HepG2 (cell line): ENCODE data around the gene LYPLA2. TPM values are rescaled to one million over a fixed set of nuclear protein-coding genes. Genes with fewer than 3 reads are reported as not detected.

ENCODE experiments used
- ATAC-seq: fragments of 200-7000 bp; cut with Tn5 transposase; 3 replicates; pipeline ENCODE4 v1.9.1; 2020; ENCODE audit warnings: mild to moderate bottlenecking, moderate library complexity
- BruUV-seq: library from RNA; stranded (reverse); fragments of 400-500 nt; replicated peaks from 2 replicates; lab custom pipeline; 2021; lab: Mats Ljungman, UMichigan
- CTCF ChIA-PET: fragments of 300-600 bp; formaldehyde crosslinking; extraction: SDS; loops from one replicate; lab custom pipeline; 2021; ENCODE audit warnings: low total read pairs, inconsistent platforms, low intra/inter-chr PET ratio; lab: Yijun Ruan, JAX
- POLR2A ChIA-PET: fragments of 350-600 bp; sonication (Branson Sonifier 250); formaldehyde crosslinking; loops from one replicate; lab custom pipeline; 2020; ENCODE audit warnings: antibody characterized with exemption, inconsistent platforms; lab: Yijun Ruan, JAX
- DNase-seq: peaks from one replicate; pipeline ENCODE4 v3.0.0-alpha.2; 2015; ENCODE audit warnings: low spot score
- FAIRE-seq: peaks from 3 replicates; lab custom pipeline; 2011; peaks lifted over from hg19 to GRCh38; lab: Jason Lieb, UNC
- H2AFZ ChIP-seq: one replicate; pipeline ENCODE4 v1.6.1; 2011; ENCODE audit warnings: low read length, inconsistent platforms
- H3K27ac ChIP-seq: fragments of 300-600 bp; 3 replicates; pipeline ENCODE4 v1.8.0; 2011; ENCODE audit warnings: mixed run types, mild to moderate bottlenecking, mixed read lengths, low read length, inconsistent platforms; ENCODE audit not compliant: insufficient read depth; ENCODE audit errors: extremely low read length
- H3K27me3 ChIP-seq, 2 experiments: fragments of 200-600 bp in 1 of 2; 2 replicates in 1 of 2; 3 replicates in 1 of 2; pipeline versions ENCODE4 v1.6.0 to v1.8.0; 2011; ENCODE audit warnings: low read length in 2 of 2, mild to moderate bottlenecking in 2 of 2, moderate library complexity in 2 of 2, inconsistent platforms in 1 of 2; ENCODE audit not compliant: insufficient read depth in 2 of 2, control insufficient read depth in 1 of 2
- H3K36me3 ChIP-seq, 2 experiments: fragments of 200-600 bp in 1 of 2; replicated peaks in 1 of 2; 2 replicates in 1 of 2; 3 replicates in 1 of 2; pipeline versions ENCODE4 v1.5.1 to v1.8.0; 2011; ENCODE audit warnings: low read length in 2 of 2, inconsistent platforms in 1 of 2; ENCODE audit not compliant: insufficient read depth in 2 of 2, control insufficient read depth in 1 of 2
- H3K4me1 ChIP-seq: 2 replicates; pipeline ENCODE4 v1.5.1; 2012; ENCODE audit warnings: low read length, inconsistent platforms; ENCODE audit not compliant: insufficient read depth
- H3K4me2 ChIP-seq: 2 replicates; pipeline ENCODE4 v1.6.0; 2011; ENCODE audit warnings: low read depth, low read length, inconsistent platforms
- H3K4me3 ChIP-seq, 3 experiments: fragments of 200-600 bp in 1 of 3; sonication (generic), shearing (Covaris generic) in 1 of 3; replicated peaks in 1 of 3; 2 replicates each; pipeline ENCODE4 v1.5.1; 2011 to 2016; ENCODE audit warnings: low read length in 3 of 3, inconsistent platforms in 2 of 3, low read depth in 2 of 3, mild to moderate bottlenecking in 2 of 3, control low read depth in 1 of 3, mixed read lengths in 1 of 3; ENCODE audit not compliant: insufficient read depth in 1 of 3
- H3K79me2 ChIP-seq: one replicate; pipeline ENCODE4 v1.6.1; 2011; ENCODE audit warnings: low read length, inconsistent platforms; ENCODE audit not compliant: insufficient read depth
- H3K9ac ChIP-seq: 2 replicates; pipeline ENCODE4 v1.6.0; 2011; ENCODE audit warnings: mild to moderate bottlenecking, low read depth, low read length, inconsistent platforms; ENCODE audit not compliant: insufficient read depth
- H3K9me3 ChIP-seq: 2 replicates; pipeline ENCODE4 v1.5.1; 2012; ENCODE audit warnings: mild to moderate bottlenecking, low read length
- H4K20me1 ChIP-seq: 2 replicates; pipeline ENCODE4 v1.6.0; 2011; ENCODE audit warnings: inconsistent platforms, mild to moderate bottlenecking, low read length, moderate library complexity; ENCODE audit not compliant: insufficient read depth
- ATM ChIP-seq: fragments of 450-650 bp; IDR thresholded peaks from 2 replicates; pipeline ENCODE4 v1.7.1; 2017; ENCODE audit warnings: mild to moderate bottlenecking, borderline replicate concordance
- FLYWCH1 ChIP-seq: sonication (generic); formaldehyde crosslinking; IDR thresholded peaks from 2 replicates; pipeline ENCODE4 v1.8.1; 2023; ENCODE audit warnings: mild to moderate bottlenecking, missing genetic modification reagents
- FOSL2 ChIP-seq: sonication (generic); formaldehyde crosslinking; IDR thresholded peaks from 2 replicates; pipeline ENCODE4 v1.4.0; 2020; ENCODE audit warnings: missing genetic modification reagents
- FOXK1 ChIP-seq: sonication (generic); formaldehyde crosslinking; IDR thresholded peaks from 2 replicates; pipeline ENCODE4 v1.4.0; 2020; ENCODE audit warnings: low read depth, missing genetic modification reagents, borderline replicate concordance
- HNF4A ChIP-seq: sonication (generic); formaldehyde crosslinking; IDR thresholded peaks from 2 replicates; pipeline ENCODE4 v1.4.0; 2020; ENCODE audit warnings: missing genetic modification reagents
- SIN3A ChIP-seq: IDR thresholded peaks from 2 replicates; pipeline ENCODE4 v1.6.1; 2011; ENCODE audit warnings: low read depth, mild to moderate bottlenecking, control low read depth, low read length, borderline replicate concordance
- STAG1 ChIP-seq: sonication (generic); formaldehyde crosslinking; IDR thresholded peaks from 2 replicates; pipeline ENCODE4 v1.4.0; 2020; ENCODE audit warnings: missing genetic modification reagents
- ZNF251 ChIP-seq: sonication (generic); formaldehyde crosslinking; IDR thresholded peaks from 2 replicates; pipeline ENCODE4 v1.9.0; 2021; ENCODE audit warnings: mild to moderate bottlenecking, missing genetic modification reagents
- ZNF747 ChIP-seq: sonication (generic); formaldehyde crosslinking; IDR thresholded peaks from 2 replicates; pipeline ENCODE4 v1.8.1; 2023; ENCODE audit warnings: missing genetic modification reagents, mild to moderate bottlenecking, borderline replicate concordance
- WGBS: methylation state at CpG from one replicate; pipeline ENCODE4 v1.1.6; 2017; ENCODE audit warnings: low lambda C conversion rate; 5-methylcytosine and 5-hydroxymethylcytosine counted together
- in situ Hi-C: cut with HindIII; loops from 2 replicates; pipeline ENCODE4 v1.10.0; 2017; ENCODE audit warnings: low pct_unique_long_range_greater_than_20kb; ENCODE audit not compliant: extremely low pct_ligation_motif_present
- intact Hi-C: fragments of 100-400 bp; cut with micrococcal nuclease; formaldehyde crosslinking; loops from one replicate; pipeline ENCODE4 v1.10.0; 2022; ENCODE audit not compliant: unreplicated experiment
- polyA plus RNA-seq, 8 experiments: library from polyadenylated mRNA; depleted of rRNA in 3 of 8; stranded (reverse) in 7 of 8; unstranded in 1 of 8; fragments of >200 nt; fragmentation: Illumina TruSeq in 4 of 8; extraction: Trizol in 4 of 8; gene quantifications; 2 replicates each; pipeline versions ENCODE4 v1.2.1 to v1.2.3, GENCODE V29; 2011 to 2016; ENCODE audit warnings: low read depth in 4 of 8, missing spikeins in 1 of 8, mixed read lengths in 1 of 8; ENCODE audit not compliant: insufficient read depth in 1 of 8
- total RNA-seq, 5 experiments: library from RNA; depleted of rRNA; stranded (reverse); fragments of >200 nt; fragmentation: Illumina TruSeq; extraction: Trizol; gene quantifications; 2 replicates each; pipeline ENCODE4 v1.2.3, GENCODE V29; 2016; ENCODE audit warnings: low read depth in 1 of 5
- TF ChIP-seq, protein P1 (sequence below): sonication (generic); formaldehyde crosslinking; IDR thresholded peaks from 2 replicates; pipeline ENCODE4 v1.4.0; 2020; ENCODE audit warnings: missing genetic modification reagents
- TF ChIP-seq, protein P2 (sequence below): sonication (generic); formaldehyde crosslinking; IDR thresholded peaks from 2 replicates; pipeline ENCODE4 v1.5.1; 2020; ENCODE audit warnings: mild to moderate bottlenecking, missing genetic modification reagents, borderline replicate concordance

Gene LYPLA2
- total and polyA plus RNA-seq, 2 of the 13 experiments (the other 11 are each of a cell fraction or from before 2014, with no cell fraction given): 72.1 to 73.2 TPM

DNA sequence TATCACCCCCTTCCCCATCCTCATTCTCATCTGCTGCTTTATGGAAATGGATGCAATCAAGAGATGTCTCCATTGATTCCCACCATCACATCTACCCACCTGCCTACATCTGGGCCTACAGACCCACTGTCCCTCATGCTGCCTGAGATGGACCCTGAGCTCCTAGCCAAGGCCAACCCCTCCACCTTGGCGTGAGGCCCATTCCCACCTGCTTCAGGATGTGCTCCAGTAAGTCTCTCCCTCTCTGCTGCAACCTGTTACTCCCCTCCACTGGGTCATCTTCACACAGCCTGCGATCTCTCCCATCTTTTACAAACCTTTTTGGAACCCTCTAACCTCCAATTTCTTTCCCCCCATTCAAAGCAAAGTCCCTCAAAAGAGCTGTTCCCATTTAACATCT is 14.1 kb downstream of the LYPLA2 start:
- WGBS: 75% methylated on average over 2 of the region's 2 CpGs
- no peaks in the 10 kb centered on the region for H4K20me1 ChIP-seq
- no peak for DNase-seq
- H3K4me3 ChIP-seq: no peak overlapping the region
- TF ChIP-seq SIN3A: no peak
- no peak for TF ChIP-seq FOSL2 (CRISPR knock-in tag)
- 0 out of 2 replicates have a peak, but pooled peaks have one; percentile 4 for TF ChIP-seq HNF4A
- no peak for TF ChIP-seq FOXK1 (CRISPR knock-in tag)
- TF ChIP-seq, all 625 proteins: peak for 1
- intact Hi-C loops (no loop called here), in situ Hi-C loops (loop anchor here (5.0 kb wide), 2 partner anchors 62 to 112 kb away; partner anchors contain the start of gene FUCA1)
- POLR2A ChIA-PET: interaction anchor here (1.3 to 1.6 kb wide), 2 partner anchors 19 to 20 kb away, joined by 4 to 6 read pairs; partner anchors contain the start of gene HMGCL
- peak overlapping the region; percentile 19; the same call in 1 of the 2 replicates for H3K4me2 ChIP-seq
- no peaks in the 10 kb centered on the region for H3K27me3 ChIP-seq
- H3K9me3 ChIP-seq: no peaks in the 10 kb centered on the region
- no TSS peak for BruUV-seq
- no peak for FAIRE-seq
- CTCF ChIA-PET: interaction anchor here (0.6 kb wide), 1 partner anchor 63 kb away, joined by 3 read pairs; the partner anchor contains the start of gene FUCA1
- no peaks in the 10 kb centered on the region for H3K79me2 ChIP-seq
- H3K27ac ChIP-seq: no peak overlapping the region
- no peak overlapping the region for H2AFZ ChIP-seq
- H3K9ac ChIP-seq: no peak overlapping the region
- peaks cover 64% of the 10 kb centered on the region for H3K4me1 ChIP-seq
- ATAC-seq: no peak
- peaks cover 0 to 2% of the 10 kb centered on the region in 2 experiments; a peak in 2 of 5 replicates for H3K36me3 ChIP-seq

DNA sequence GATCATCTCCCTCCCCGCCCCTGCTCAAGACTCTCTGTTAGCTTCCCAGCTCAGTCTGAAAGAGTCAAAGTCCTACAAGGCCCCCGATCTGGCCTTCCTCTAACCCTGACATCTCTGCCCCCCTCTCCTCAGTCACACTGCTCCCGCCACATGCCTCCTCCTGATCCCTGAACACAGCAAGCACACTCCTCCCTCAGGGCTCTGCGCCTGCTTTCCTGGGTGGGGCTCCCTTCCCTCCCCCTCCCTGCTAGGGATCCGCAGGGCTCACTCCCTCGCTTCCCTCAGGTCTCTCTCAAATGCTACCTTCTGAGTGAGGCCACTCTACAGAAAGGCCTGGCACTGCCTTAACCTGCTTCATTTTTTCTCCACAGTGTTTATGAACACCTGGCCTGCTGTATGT is 15.3 kb downstream of the LYPLA2 start:
- H3K4me3 ChIP-seq: no peak overlapping the region
- WGBS: 84% methylated on average over 6 of the region's 6 CpGs
- no peak overlapping the region for H3K9ac ChIP-seq
- no peak overlapping the region for H2AFZ ChIP-seq
- ChIA-PET POLR2A (interaction anchor here (0.9 to 1.6 kb wide), 2 partner anchors 18 to 32 kb away, joined by 3 to 6 read pairs; no protein-coding TSS in a partner anchor), CTCF (no interaction called here)
- H3K9me3 ChIP-seq: no peaks in the 10 kb centered on the region
- no peaks in the 10 kb centered on the region for H3K27me3 ChIP-seq
- no peaks in the 10 kb centered on the region for H4K20me1 ChIP-seq
- in situ Hi-C loops: loop anchor here (5.0 kb wide), 2 partner anchors 61 to 111 kb away; partner anchors contain the start of gene FUCA1
- H3K79me2 ChIP-seq: no peaks in the 10 kb centered on the region
- H3K36me3 ChIP-seq: peaks cover under 1 to 2% of the 10 kb centered on the region in 2 experiments; a peak in 2 of 5 replicates
- H3K4me1 ChIP-seq: peaks cover 71% of the 10 kb centered on the region
- no peak overlapping the region for H3K4me2 ChIP-seq
- no TSS peak for BruUV-seq
- no peak overlapping the region for H3K27ac ChIP-seq
- no peak for DNase-seq
- intact Hi-C loops: no loop called here
- ATAC-seq: no peak
- TF ChIP-seq ATM (no peak), FLYWCH1 (CRISPR knock-in tag) (no peak), ZNF747 (CRISPR knock-in tag) (no peak), STAG1 (CRISPR knock-in tag) (no peak), ZNF251 (CRISPR knock-in tag) (no peak)
- TF ChIP-seq, protein P1, sequence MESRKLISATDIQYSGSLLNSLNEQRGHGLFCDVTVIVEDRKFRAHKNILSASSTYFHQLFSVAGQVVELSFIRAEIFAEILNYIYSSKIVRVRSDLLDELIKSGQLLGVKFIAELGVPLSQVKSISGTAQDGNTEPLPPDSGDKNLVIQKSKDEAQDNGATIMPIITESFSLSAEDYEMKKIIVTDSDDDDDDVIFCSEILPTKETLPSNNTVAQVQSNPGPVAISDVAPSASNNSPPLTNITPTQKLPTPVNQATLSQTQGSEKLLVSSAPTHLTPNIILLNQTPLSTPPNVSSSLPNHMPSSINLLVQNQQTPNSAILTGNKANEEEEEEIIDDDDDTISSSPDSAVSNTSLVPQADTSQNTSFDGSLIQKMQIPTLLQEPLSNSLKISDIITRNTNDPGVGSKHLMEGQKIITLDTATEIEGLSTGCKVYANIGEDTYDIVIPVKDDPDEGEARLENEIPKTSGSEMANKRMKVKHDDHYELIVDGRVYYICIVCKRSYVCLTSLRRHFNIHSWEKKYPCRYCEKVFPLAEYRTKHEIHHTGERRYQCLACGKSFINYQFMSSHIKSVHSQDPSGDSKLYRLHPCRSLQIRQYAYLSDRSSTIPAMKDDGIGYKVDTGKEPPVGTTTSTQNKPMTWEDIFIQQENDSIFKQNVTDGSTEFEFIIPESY: peak; percentile 30; the same call in 1 of the 2 replicates
- TF ChIP-seq, protein P2, sequence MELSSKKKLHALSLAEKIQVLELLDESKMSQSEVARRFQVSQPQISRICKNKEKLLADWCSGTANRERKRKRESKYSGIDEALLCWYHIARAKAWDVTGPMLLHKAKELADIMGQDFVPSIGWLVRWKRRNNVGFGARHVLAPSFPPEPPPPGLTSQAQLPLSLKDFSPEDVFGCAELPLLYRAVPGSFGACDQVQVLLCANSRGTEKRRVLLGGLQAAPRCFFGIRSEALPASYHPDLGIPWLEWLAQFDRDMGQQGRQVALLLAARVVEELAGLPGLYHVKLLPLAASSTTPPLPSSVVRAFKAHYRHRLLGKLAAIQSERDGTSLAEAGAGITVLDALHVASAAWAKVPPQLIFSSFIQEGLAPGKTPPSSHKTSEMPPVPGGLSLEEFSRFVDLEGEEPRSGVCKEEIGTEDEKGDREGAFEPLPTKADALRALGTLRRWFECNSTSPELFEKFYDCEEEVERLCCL (CRISPR knock-in tag): no peak
- FAIRE-seq: no peak
